Pulmonary artery endothelial cell (primary cell): ENCODE results near the gene TSHZ2. TPM values are rescaled to one million over a fixed set of nuclear protein-coding genes. Genes with fewer than 3 reads are reported as not detected.
"Not testable (repeated sequence)": the region's sequence is repeated elsewhere in the genome, so short reads cannot be mapped to it uniquely, and the experiment has no call there.

Experiments
- DNase-seq: peaks from one replicate; pipeline ENCODE4 v3.0.0-alpha.2; 2011; ENCODE audit warnings: low read depth, low spot score
- total RNA-seq: library from RNA; depleted of rRNA; stranded (reverse); fragments of >200 nt; gene quantifications from 2 replicates; pipeline ENCODE4 v1.2.3, GENCODE V29; 2014

Gene TSHZ2
- total RNA-seq, 1 donor from 2014 or later: not detected

DNA sequence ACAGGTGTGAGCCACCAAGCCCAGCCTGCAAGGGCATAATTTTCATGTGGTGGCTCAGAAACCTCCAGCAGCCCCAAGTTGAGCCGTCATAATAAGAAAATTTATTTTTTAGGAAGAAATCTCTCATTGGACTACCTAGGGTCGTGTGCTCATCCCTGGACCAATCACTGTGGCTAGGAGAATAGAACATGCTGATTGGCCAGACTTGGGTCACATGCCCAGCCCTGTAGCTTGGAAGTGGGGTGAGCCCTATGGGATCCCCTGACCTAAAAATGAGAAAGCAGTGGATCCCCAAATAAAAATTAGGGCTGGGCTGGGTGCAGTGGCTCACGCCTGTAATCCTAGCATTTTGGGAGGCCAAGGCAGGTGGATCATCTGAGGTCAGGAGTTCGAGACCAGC lies 466.2 kb downstream of the TSHZ2 start:
- DNase-seq: no peak

DNA sequence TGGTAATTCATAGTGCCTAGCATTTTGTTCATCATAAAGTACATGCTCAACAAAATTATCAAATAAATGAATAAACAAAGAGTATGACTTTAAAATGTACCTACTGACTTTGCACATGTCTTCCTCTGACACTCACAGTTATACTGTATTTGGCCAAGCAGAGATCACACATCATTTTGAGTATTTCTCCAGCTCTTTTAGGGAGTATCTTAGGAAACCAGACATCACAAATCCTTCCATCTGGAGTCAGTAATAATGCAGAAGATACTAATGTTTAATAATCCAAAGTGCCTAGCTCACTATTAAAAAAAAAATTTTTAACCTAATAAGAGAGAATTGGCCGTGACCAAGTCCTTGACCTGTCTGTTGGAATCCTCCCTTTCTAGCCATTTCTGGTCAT lies 466.9 kb downstream of the TSHZ2 start:
- DNase-seq: no peak

DNA sequence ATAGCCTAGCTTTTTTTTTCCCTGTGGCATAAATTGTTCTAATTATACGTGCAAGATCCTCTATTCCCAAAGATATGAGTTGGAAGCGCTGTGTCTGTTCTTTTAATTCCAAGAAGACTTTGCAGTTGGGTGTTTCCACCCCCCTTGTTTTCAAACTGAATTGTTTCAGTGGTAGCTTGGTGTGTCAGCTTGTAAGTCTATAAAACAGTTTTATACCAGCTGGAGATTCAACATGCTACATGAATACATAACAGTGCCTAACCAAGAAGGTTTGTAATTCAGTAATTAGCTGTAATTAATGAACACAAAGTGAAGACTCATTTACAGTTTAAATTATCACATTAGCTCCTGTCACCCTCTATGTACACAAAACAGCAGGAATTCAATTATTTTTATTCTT lies 467.5 kb downstream of the TSHZ2 start:
- DNase-seq: no peak

DNA sequence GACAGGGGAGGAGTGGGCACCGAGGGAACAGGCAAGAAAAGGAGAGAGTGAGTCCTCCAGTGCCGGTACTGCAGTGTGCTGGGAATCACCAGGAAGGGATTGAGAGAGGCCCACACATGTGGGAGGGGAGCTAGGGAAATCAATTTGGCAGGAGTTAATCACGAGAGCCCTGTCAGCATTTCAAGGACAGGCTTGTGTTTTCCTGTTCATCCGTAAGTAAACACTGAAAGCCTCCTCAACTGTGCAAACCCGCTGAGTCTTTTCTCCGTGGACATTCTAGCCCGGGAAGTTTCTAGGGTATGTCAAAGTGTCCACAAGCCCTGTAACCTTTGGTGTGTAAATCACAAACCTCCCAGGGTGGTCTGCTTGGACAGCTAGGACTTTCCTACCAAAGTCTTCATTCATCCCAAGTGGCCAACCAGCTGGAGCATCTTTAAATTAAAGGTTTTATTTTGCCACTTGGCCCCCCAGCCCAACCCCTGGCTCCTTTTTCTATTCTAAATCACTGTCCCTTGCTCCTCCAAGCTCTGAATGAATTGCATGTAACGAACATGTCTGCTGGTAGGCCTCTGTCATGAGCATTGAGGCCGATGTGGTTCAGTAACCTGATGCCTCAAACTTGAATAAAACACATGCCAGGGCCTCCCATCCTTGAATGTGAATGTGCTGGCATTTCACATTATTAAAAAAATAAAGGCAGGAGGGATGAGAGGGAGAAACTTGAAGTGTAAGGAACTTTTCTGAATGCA lies 472.4 kb downstream of the TSHZ2 start:
- no peak for DNase-seq

DNA sequence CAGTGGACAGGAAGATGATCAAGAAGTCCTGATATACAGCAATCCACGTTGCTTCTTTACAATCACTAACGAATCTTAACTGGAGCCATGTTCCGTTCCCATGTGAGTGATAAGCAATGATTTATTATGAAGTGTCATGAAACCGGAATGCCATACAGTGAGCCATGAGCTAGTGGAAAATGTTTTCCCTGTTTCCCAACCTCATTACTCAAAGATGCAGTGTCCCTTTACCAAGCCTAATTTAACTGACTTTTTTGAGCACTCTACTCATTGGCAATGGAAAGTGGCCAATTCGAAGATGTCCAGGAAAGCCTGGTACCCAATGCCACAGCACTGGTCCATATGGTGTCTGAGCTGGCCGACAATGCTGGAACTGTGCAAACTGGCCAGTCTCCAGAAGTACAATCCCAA lies 473.2 kb downstream of the TSHZ2 start:
- no peak for DNase-seq

DNA sequence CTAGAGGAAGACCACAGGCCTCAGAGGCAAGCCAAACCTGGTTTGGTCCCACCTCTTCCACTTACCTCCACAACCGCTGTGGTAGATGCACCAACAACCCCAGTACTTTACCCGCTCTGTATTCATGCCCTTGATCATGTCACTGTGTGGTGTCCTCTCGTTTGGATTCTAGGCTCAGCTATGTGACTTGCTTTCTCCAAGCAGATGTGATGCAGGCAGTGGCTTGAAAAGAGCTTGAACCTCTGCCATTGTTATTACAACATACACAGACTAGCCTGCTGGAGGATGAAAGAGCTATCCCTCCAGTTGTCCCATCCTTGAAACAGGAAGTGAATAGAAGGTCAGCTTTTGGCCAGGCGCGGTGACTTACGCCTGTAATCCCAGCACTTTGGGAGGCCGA lies 473.8 kb downstream of the TSHZ2 start:
- DNase-seq: no peak

DNA sequence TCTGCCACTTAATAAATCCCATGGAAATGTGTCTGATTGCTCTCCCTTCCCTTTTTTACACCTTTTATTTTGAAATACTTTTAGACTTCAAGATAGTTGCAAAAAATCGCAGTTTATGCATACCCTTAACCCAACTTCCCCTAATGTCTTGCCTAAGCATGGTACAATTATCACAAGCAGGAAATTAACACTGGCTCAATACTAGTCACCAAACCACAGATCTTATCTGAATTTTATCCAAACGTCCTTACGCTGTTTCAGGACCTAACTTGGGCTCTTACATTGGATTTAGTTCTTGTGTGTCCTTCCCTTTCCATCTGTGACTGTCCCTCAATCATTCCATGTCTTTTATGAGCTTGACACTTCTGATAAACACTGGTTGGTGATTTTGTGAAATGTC lies 475.2 kb downstream of the TSHZ2 start:
- DNase-seq: no peak

DNA sequence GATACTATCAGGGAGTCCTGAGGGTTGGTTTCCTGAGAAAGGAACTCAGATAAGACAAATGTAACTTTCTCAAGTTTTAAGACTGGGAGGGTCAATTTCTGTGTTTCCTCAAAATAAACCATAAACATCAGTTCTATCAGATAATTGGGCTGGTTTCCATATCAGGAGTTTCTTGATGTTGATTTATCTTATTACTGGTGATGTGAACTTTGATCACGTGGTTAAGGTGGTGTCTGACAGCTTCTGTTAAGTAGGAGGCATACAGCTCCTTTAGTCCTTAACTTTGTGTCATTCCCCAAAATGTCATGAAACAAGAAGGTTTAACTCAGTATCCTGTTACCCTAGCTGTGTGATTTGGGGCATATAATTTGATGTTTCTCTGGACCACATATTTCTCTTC lies 476.3 kb downstream of the TSHZ2 start:
- no peak for DNase-seq

DNA sequence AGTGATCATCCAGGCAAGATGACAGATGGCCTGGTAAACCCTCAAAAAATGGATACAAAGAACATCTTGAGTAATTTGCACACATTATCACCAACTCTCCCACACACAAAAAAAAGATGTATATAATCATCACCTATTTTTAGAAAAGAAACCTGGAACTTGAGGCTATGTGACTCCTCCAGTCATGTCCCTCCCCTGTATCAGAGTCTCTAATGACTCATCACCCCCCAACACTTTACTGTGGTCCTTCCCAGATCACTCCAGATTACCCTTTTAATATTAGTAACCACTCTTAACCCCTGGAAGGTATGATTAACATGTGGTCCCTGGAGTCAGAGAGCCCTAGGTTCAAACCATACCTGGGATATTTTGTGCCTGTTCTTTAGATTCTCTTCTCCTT lies 476.7 kb downstream of the TSHZ2 start:
- no peak for DNase-seq

DNA sequence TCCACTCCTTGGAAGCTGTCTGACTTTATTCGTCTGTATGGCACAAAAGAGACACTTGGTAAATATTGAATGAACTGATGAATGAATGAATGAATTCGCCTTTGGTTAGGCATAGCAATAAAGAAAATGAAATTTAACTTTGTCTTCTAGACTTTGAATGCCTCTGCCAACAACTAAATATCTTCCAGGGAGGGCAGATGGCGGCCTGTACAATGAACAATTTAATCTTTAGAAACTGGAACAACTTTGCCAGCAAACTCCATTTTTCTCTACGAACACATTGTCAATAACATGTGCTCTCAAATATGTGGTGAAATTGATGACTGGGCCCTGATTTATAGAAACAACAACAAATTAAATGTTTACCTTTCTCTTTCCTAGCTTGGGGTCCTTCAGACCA lies 480.9 kb downstream of the TSHZ2 start:
- no peak for DNase-seq

DNA sequence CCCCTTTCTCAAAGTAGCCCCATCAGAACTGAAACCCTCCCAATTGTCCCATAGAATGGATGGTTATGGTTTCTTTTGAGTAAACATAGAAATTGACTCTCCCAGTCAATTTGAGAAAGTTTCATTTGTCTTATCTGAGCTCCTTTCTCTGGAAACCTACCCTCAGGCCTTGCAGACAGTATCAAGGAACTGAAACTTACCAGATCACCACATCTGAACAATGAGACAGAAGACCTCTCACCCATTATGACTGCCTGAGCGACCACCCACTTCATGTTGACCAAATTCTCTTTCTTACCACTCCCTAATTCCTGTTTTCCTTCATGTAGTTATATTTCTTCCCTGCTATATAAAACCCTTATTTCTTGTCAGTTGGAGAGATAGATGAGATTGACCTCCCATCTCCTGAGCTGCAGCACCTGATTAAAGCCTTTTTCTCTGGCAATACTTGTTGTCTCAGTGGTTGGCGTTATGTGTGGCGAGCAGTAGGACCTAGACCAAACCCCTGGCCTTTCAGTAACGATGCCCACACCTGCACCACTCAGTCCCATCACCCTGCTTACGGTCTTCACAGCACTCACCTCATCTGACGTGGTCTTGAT lies 482.6 kb downstream of the TSHZ2 start:
- no peak for DNase-seq

DNA sequence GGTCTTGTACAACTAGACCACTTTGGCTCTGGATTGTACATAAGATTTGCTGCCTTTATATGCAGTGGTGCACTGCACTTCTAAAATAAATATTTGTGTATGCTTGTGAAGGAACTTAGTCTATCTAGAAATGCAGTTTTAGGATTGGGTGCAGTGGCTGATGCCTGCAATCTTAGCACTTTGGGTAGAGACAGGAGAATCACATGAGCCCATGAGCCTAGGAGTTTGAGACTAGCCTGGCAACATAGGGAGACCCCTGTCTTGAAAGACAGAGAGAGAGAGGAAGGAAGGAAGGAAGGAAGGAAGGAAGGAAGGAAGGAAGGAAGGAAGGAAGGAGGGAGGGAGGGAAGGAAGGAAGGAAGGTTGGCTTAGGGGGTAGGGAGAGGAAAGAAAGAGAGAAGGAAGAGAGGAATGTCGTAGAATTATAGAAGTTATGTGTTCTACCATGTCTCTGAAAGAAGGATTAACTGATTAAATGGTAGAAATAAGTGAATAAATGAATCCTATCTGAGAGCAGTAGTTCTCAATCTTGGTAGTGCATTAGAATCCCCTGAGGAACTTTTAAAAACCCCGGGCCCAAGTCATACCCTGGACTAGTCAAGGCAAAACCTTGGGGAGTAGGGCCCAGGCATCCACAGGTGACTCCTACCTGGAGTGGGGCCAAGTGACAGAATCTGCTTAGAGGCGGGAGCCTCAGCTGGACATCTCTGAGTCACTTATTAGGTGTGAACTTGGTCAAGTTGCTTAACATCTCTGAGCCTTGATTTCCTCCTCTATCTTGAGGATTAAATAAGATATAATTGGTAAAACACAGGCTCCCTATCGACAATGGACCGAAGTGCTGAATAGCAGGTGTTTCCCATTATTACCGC lies 491.2 kb downstream of the TSHZ2 start:
- no peak for DNase-seq

DNA sequence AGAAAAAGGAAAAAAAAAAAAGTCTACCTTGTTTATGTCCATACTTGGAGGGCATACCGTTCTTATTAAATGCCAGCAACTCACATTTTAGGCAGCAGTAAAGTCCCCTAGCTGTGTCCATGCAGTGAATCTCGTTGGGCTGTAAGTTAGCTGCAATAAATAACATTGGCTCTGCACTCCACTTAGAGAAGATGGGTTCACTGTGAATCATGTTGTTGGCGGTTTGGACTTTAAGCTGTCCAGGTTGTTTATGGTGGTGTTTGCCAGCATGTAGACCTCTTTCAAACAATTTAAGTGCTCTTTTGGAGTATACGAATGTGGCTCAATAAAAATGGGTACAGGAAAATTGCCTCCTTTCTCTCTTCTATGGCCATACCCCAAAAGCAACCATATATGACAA lies 494.1 kb downstream of the TSHZ2 start:
- no peak for DNase-seq

DNA sequence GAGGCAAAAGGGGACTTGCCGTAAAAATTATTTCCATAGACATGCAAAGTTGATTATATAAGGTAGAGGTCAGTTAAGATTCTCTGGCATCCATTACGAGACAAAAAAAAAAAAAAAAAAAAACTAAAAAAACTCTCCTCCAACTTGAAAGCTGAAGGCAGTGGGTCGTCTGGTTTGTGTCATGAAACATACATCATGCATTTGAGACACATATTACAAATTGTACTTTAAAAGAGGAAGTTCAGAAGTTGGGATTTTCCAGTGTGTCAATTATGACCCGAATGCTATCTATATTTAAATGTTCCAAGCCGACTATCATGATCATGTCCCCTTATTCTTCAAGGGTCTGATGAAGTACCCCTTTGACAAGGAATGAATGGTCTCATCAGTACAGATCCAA lies 496.4 kb downstream of the TSHZ2 start:
- no peak for DNase-seq

DNA sequence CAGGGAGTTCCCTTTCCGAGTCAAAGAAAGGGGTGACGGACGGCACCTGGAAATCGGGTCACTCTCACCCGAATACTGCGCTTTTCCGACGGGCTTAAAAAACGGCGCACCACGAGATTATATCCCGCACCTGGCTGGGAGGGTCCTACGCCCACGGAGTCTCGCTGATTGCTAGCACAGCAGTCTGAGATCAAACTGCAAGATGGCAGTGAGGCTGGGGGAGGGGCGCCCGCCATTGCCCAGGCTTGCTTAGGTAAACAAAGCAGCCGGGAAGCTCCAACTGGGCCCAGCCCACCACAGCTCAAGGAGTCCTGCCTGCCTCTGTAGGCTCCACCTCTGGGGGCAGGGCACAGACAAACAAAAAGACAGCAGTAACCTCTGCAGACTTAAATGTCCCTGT lies 500.7 kb downstream of the TSHZ2 start:
- DNase-seq: not testable (repeated sequence)

DNA sequence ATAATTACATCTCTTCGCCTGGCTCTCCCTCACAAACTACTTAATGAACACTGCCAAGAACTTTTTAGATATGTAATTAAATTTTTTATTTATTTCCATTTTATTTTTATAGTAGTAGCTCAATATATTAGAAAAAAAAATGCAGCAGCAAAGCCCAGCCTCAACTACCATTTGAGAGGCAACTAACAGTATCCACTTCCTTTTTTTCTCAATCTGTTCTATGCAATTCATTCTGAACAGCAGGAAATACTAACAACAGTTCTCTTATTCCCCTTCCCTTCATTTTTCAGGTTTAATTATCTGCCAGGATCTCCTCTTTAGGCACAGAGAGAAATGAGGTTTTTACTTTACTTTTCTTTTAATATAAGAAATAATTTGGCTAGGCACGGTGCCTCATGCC lies 508.8 kb downstream of the TSHZ2 start:
- DNase-seq: no peak

DNA sequence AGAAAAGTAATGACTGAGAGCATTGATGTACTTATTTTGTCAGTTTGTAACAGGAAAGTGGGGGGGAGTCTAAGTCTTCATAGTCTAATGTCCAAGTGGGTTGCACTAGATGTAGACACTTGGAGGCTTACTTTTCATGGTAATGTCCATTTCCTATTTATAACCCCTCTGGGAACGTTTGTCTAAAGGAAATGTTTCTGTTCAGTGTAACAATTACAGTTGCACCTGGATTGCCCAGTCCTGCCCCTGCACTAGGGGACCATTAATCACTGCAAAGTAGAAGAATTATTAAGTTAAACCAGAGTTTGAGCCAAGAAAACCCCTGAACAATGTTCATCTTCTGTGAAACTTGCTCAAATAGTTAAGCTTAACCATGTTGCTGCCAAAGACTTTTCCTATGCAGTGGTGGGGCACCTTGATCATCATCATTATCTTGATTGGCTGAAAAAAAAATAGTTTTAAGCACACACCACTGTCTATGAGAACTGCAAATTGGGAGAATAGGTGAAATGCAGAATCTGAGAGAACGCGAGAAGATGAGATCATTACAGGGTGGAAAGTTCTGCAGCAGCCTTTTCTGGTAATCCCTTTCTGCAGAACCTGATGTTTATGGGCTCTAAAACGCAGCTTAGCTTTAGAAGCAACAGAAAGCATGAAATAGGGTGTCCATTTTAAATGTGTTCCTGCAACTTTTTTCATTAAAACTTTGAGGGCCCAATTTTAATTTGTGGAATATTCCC lies 515.5 kb downstream of the TSHZ2 start:
- no peak for DNase-seq

DNA sequence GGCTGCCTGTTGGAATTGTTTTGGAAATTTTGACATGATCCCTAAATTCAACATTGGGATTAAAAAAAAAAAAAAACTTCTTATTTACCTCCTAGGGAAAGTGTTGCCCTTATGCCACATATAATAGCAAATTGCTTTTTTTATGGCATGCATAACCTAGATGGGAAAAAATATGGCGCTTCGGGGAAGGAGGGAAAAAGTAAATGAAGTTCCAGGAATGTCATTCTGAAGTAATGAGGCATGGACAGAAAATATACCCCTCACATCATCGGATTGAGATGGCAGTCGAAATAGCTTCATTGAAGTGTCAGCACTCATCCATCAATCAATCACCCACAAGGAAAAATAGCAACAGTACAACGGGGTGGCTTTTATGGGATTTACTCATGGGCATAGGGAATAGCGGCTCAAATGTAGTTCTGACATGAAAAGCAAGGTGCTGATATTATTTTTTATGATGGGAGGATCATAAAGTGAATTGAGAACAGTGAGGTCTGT lies 516.7 kb downstream of the TSHZ2 start:
- no peak for DNase-seq

DNA sequence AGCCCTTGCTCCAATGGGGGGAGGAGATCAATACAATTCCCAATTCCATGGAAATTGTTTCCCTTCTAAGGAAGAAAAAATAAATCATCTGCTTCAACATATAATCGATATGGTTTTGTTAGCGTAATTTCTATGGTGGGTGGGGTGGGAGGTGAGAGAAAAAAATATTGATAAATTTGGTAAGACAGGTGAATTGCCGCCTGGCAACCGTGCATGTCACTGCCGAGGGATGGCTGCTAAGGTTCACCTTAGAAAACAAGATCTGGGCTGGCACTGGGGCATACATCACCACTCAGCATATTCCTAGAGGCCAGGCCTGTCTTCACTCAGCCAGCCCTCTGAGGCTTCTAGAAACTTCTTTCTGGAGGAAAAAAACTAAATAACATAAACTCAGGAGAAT lies 517.4 kb downstream of the TSHZ2 start:
- DNase-seq: no peak

DNA sequence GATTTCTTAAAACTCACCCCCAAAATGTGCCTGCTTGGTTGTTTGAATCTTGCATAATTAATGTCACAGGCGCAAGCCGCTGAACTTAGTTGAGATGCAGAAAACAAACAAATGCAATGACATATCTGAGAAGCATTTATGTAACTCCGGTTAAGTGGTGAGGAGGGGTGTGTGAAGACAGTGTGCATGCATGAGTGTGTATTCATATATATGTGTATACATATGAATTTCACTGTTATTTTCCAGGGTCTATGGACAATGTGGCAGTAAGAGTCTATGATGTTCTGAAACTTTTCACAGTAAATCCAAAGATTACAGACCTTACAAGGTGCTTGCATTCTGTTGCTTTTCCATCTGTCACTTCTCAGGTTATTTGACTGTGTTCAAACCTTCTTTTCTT lies 518.5 kb downstream of the TSHZ2 start:
- no peak for DNase-seq

DNA sequence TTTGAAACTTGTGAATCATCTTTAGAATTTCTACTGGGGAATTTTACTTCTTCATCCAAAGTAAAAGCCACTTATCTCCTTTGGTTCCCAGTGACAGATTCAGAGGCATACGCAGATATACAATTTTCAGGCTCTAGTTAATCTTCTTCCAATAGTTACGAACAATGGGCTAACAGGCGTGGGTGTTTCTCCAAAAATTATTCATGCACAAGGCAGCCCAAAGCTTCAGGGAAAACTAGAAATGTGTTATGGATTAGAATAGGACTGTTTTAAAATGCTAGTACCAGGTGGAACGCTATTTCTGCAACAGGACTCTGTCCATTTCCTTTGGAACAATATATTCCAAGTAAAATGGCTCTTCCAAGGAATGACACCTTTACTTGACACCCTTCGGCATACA lies 519.3 kb downstream of the TSHZ2 start:
- no peak for DNase-seq

DNA sequence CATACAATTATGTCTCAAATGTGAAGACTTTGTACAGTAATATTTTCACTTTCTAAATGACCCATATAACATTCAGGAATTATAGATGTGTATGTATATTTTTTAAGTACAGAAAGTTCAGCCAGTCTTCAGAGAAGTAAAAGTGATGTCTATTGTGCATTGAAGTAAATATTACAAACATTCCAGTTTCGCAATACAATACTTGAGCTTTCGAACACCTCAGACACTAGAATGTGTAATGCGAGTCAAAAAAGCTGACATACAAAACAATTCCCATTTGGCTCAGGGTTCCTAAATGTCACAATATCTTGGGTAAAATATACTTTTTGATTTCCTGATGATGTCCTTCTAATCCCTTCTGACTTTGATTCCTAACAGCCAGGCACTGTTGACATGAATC lies 520.1 kb downstream of the TSHZ2 start:
- no peak for DNase-seq
